Measurements from ENCODE around the gene LSAMP.
"Not testable (repeated sequence)": the region's sequence is repeated elsewhere in the genome, so short reads cannot be mapped to it uniquely, and the experiment has no call there.

LSAMP gene

DNA sequence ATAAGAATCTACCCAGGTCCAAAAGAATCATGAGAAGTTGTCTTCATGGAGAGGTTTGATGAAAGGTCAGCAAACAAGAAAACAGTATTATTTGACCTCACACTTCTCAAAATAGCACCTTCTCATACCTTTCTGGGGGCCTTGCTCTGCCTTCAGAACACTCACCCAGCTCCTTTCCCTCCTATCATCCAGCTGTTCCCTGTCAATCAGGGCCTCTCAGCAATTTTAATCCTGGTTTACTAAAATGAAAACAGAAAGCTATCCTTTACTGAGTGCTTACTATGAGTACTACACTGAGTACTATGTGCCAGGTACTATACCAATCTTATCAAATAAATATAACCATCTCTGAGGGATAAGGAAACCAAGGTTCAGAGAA lies 683.4 kb downstream of the LSAMP start:
- TF ChIP-seq, protein P1, sequence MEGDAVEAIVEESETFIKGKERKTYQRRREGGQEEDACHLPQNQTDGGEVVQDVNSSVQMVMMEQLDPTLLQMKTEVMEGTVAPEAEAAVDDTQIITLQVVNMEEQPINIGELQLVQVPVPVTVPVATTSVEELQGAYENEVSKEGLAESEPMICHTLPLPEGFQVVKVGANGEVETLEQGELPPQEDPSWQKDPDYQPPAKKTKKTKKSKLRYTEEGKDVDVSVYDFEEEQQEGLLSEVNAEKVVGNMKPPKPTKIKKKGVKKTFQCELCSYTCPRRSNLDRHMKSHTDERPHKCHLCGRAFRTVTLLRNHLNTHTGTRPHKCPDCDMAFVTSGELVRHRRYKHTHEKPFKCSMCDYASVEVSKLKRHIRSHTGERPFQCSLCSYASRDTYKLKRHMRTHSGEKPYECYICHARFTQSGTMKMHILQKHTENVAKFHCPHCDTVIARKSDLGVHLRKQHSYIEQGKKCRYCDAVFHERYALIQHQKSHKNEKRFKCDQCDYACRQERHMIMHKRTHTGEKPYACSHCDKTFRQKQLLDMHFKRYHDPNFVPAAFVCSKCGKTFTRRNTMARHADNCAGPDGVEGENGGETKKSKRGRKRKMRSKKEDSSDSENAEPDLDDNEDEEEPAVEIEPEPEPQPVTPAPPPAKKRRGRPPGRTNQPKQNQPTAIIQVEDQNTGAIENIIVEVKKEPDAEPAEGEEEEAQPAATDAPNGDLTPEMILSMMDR (IDR thresholded peaks at IDR 0.05; ENCODE audit: low read depth, low read length, missing control alignments) = no peak
- no peak overlapping the region for H3K4me3 ChIP-seq (ENCODE audit: low read depth, low read length)
- no peak for DNase-seq (ENCODE audit: low read depth)
- in situ Hi-C loops (cut with HindIII; ENCODE audit: low sequenced_read_pairs) = loop anchor here (10.0 kb wide), 1 partner anchor 547 kb away; no protein-coding TSS in a partner anchor

DNA sequence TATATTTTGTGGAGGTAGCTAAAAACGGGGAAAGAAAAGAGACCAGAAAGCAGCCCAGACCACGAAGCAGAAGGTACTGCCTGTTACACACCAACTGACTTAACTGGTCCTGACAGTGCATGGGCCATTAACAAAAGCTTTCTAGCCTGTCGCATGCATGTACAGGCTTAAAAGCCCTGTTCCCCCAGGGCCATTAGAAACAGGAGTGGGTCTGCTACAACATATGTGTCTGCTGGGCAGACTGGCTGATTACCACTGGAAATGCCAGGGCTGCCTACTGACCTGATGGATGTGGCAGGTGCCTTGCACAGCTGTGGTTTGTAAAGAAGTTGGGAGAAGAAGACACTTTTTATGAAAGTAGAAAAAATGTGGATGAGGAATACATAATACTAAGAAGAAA lies 684.6 kb downstream of the LSAMP start:
- DNase-seq (ENCODE audit: low read depth) = no peak
- in situ Hi-C loops (cut with HindIII; ENCODE audit: low sequenced_read_pairs) = loop anchor here (10.0 kb wide), 1 partner anchor 546 kb away; no protein-coding TSS in a partner anchor
- no peak overlapping the region for H3K4me3 ChIP-seq (ENCODE audit: low read depth, low read length)
- TF ChIP-seq, protein P1 (IDR thresholded peaks at IDR 0.05; ENCODE audit: low read depth, low read length, missing control alignments) = no peak

DNA sequence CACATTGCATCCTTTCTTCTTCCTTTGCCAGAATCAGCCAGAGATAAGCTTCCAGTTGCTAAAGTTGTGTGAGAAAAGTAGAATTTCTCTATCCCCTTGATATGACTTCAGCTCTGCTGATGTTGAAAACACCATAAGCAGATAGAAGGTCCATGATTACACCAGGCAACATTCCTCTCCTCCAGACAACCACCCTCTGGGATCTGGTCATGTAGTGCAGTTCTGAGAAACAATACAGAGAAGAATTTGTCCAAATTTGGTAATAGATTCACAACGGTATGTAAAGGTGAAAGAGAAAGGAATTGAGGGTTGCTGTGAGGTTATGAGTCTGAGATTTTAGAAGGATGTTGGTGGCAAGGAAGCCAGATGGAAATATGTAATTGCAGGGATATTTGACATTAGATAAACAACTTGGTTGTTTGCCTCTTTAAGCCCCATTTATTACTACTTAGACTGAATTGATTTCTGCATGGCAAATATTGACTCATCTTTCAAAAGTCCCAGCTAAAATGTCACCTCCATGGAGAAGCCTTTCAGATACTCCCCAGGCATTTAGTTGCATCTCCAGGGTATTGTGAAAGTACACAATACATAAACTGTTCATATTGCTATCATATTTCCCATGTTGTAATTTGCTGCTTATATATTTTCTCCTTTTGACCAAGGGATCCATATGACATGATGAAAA lies 687.1 kb downstream of the LSAMP start:
- no peak overlapping the region for H3K4me3 ChIP-seq (ENCODE audit: low read depth, low read length)
- DNase-seq (ENCODE audit: low read depth) = no peak
- TF ChIP-seq, protein P1 (IDR thresholded peaks at IDR 0.05; ENCODE audit: low read depth, low read length, missing control alignments) = no peak
- in situ Hi-C loops (cut with HindIII; ENCODE audit: low sequenced_read_pairs) = no loop called here

DNA sequence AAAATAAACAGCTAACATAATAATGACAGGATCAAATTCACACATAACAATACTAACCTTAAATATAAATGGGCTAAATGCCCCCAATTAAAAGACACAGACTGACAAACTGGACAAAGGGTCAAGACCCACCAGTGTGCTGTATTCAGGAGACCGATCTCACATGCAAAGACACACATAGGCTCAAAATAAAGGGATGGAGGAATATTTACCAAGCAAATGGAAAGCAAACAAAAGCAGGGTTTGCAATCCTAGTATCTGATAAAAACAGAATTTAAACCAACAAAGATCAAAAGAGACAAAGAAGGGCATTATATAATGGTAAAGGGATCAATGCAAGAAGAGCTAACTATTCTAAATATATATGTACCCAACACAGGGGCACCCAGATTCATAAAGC lies 692.3 kb downstream of the LSAMP start:
- in situ Hi-C loops (cut with HindIII; ENCODE audit: low sequenced_read_pairs); DNase-seq (ENCODE audit: low read depth): not testable (repeated sequence)

More for the DNA sequence above, 692.3 kb downstream of the LSAMP start:
- H3K4me3 ChIP-seq (ENCODE audit: low read depth, low read length) = not testable (repeated sequence)
